HepG2 (cell line): ENCODE results near the gene SLC4A2. TPM values are rescaled to one million over a fixed set of nuclear protein-coding genes. Genes with fewer than 3 reads are reported as not detected.

Source experiments
- ATAC-seq: fragments of 200-7000 bp; cut with Tn5 transposase; 3 replicates; pipeline ENCODE4 v1.9.1; 2020; ENCODE audit warnings: mild to moderate bottlenecking, moderate library complexity
- BruUV-seq: library from RNA; stranded (reverse); fragments of 400-500 nt; replicated peaks from 2 replicates; lab custom pipeline; 2021; lab: Mats Ljungman, UMichigan
- CTCF ChIA-PET: fragments of 300-600 bp; formaldehyde crosslinking; extraction: SDS; loops from one replicate; lab custom pipeline; 2021; ENCODE audit warnings: low total read pairs, inconsistent platforms, low intra/inter-chr PET ratio; lab: Yijun Ruan, JAX
- POLR2A ChIA-PET: fragments of 350-600 bp; sonication (Branson Sonifier 250); formaldehyde crosslinking; loops from one replicate; lab custom pipeline; 2020; ENCODE audit warnings: antibody characterized with exemption, inconsistent platforms; lab: Yijun Ruan, JAX
- DNase-seq: peaks from one replicate; pipeline ENCODE4 v3.0.0-alpha.2; 2015; ENCODE audit warnings: low spot score
- FAIRE-seq: peaks from 3 replicates; lab custom pipeline; 2011; peaks lifted over from hg19 to GRCh38; lab: Jason Lieb, UNC
- H2AFZ ChIP-seq: one replicate; pipeline ENCODE4 v1.6.1; 2011; ENCODE audit warnings: low read length, inconsistent platforms
- H3K27ac ChIP-seq: fragments of 300-600 bp; 3 replicates; pipeline ENCODE4 v1.8.0; 2011; ENCODE audit warnings: mixed run types, mild to moderate bottlenecking, mixed read lengths, low read length, inconsistent platforms; ENCODE audit not compliant: insufficient read depth; ENCODE audit errors: extremely low read length
- H3K27me3 ChIP-seq, 2 experiments: fragments of 200-600 bp in 1 of 2; 2 replicates in 1 of 2; 3 replicates in 1 of 2; pipeline versions ENCODE4 v1.6.0 to v1.8.0; 2011; ENCODE audit warnings: low read length in 2 of 2, mild to moderate bottlenecking in 2 of 2, moderate library complexity in 2 of 2, inconsistent platforms in 1 of 2; ENCODE audit not compliant: insufficient read depth in 2 of 2, control insufficient read depth in 1 of 2
- H3K36me3 ChIP-seq, 2 experiments: fragments of 200-600 bp in 1 of 2; replicated peaks in 1 of 2; 2 replicates in 1 of 2; 3 replicates in 1 of 2; pipeline versions ENCODE4 v1.5.1 to v1.8.0; 2011; ENCODE audit warnings: low read length in 2 of 2, inconsistent platforms in 1 of 2; ENCODE audit not compliant: insufficient read depth in 2 of 2, control insufficient read depth in 1 of 2
- H3K4me1 ChIP-seq: 2 replicates; pipeline ENCODE4 v1.5.1; 2012; ENCODE audit warnings: low read length, inconsistent platforms; ENCODE audit not compliant: insufficient read depth
- H3K4me2 ChIP-seq: 2 replicates; pipeline ENCODE4 v1.6.0; 2011; ENCODE audit warnings: low read depth, low read length, inconsistent platforms
- H3K4me3 ChIP-seq, 3 experiments: fragments of 200-600 bp in 1 of 3; sonication (generic), shearing (Covaris generic) in 1 of 3; replicated peaks in 1 of 3; 2 replicates each; pipeline ENCODE4 v1.5.1; 2011 to 2016; ENCODE audit warnings: low read length in 3 of 3, inconsistent platforms in 2 of 3, low read depth in 2 of 3, mild to moderate bottlenecking in 2 of 3, control low read depth in 1 of 3, mixed read lengths in 1 of 3; ENCODE audit not compliant: insufficient read depth in 1 of 3
- H3K79me2 ChIP-seq: one replicate; pipeline ENCODE4 v1.6.1; 2011; ENCODE audit warnings: low read length, inconsistent platforms; ENCODE audit not compliant: insufficient read depth
- H3K9ac ChIP-seq: 2 replicates; pipeline ENCODE4 v1.6.0; 2011; ENCODE audit warnings: mild to moderate bottlenecking, low read depth, low read length, inconsistent platforms; ENCODE audit not compliant: insufficient read depth
- H3K9me3 ChIP-seq: 2 replicates; pipeline ENCODE4 v1.5.1; 2012; ENCODE audit warnings: mild to moderate bottlenecking, low read length
- H4K20me1 ChIP-seq: 2 replicates; pipeline ENCODE4 v1.6.0; 2011; ENCODE audit warnings: inconsistent platforms, mild to moderate bottlenecking, low read length, moderate library complexity; ENCODE audit not compliant: insufficient read depth
- MED8 ChIP-seq: sonication (generic); formaldehyde crosslinking; IDR thresholded peaks from 2 replicates; pipeline ENCODE4 v1.8.1; 2023; ENCODE audit warnings: mild to moderate bottlenecking, missing genetic modification reagents; ENCODE audit not compliant: insufficient replicate concordance
- WGBS: methylation state at CpG from one replicate; pipeline ENCODE4 v1.1.6; 2017; ENCODE audit warnings: low lambda C conversion rate; 5-methylcytosine and 5-hydroxymethylcytosine counted together
- in situ Hi-C: cut with HindIII; loops from 2 replicates; pipeline ENCODE4 v1.10.0; 2017; ENCODE audit warnings: low pct_unique_long_range_greater_than_20kb; ENCODE audit not compliant: extremely low pct_ligation_motif_present
- intact Hi-C: fragments of 100-400 bp; cut with micrococcal nuclease; formaldehyde crosslinking; loops from one replicate; pipeline ENCODE4 v1.10.0; 2022; ENCODE audit not compliant: unreplicated experiment
- polyA plus RNA-seq, 8 experiments: library from polyadenylated mRNA; depleted of rRNA in 3 of 8; stranded (reverse) in 7 of 8; unstranded in 1 of 8; fragments of >200 nt; fragmentation: Illumina TruSeq in 4 of 8; extraction: Trizol in 4 of 8; gene quantifications; 2 replicates each; pipeline versions ENCODE4 v1.2.1 to v1.2.3, GENCODE V29; 2011 to 2016; ENCODE audit warnings: low read depth in 4 of 8, missing spikeins in 1 of 8, mixed read lengths in 1 of 8; ENCODE audit not compliant: insufficient read depth in 1 of 8
- total RNA-seq, 5 experiments: library from RNA; depleted of rRNA; stranded (reverse); fragments of >200 nt; fragmentation: Illumina TruSeq; extraction: Trizol; gene quantifications; 2 replicates each; pipeline ENCODE4 v1.2.3, GENCODE V29; 2016; ENCODE audit warnings: low read depth in 1 of 5
- TF ChIP-seq, protein P1 (sequence below), 2 experiments: sonication (generic) in 1 of 2; formaldehyde crosslinking in 1 of 2; IDR thresholded peaks; 2 replicates each; pipeline versions ENCODE4 v1.5.1 to v1.6.1; 2011 to 2020; ENCODE audit warnings: borderline replicate concordance in 1 of 2, low read depth in 1 of 2, low read length in 1 of 2, mild to moderate bottlenecking in 1 of 2, missing genetic modification reagents in 1 of 2, moderate library complexity in 1 of 2
- TF ChIP-seq, protein P2 (sequence below): sonication (generic); formaldehyde crosslinking; IDR thresholded peaks from 2 replicates; pipeline ENCODE4 v1.5.1; 2020; ENCODE audit warnings: mild to moderate bottlenecking, missing genetic modification reagents, borderline replicate concordance
- TF ChIP-seq, protein P3 (sequence below): sonication (generic); formaldehyde crosslinking; IDR thresholded peaks from 2 replicates; pipeline ENCODE4 v1.8.0; 2022; ENCODE audit warnings: missing genetic modification reagents, mild to moderate bottlenecking, borderline replicate concordance

SLC4A2 gene
- total and polyA plus RNA-seq, 2 of the 13 experiments (the other 11 are each of a cell fraction or from before 2014, with no cell fraction given): 51.9 to 73.4 TPM

DNA sequence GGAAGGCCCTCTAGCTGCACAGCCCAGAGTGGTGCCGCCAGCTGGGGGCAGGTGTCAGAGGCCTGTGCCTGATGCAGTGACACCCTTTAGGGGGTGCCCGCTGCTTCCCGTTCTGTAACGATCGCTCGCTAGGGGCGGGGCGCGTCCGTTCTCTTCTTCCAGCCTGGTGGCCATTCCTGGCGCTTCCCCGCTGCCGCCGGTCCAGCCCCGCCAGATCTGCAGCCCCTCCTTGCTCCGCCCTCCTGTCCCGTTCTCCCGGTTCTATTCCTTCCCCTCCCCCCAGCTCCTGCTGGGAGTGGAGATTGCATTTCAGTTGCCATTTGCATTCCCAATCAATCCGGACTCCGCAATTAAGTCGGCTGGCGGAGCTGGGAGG, 66.1 kb downstream of the SLC4A2 start:
- no peaks in the 10 kb centered on the region for H3K4me1 ChIP-seq
- ChIA-PET CTCF (interaction anchor here (3.1 kb wide), 1 partner anchor 47 kb away, joined by 67 read pairs; no protein-coding TSS in a partner anchor), POLR2A (no interaction called here)
- DNase-seq: no peak
- H3K27me3 ChIP-seq: no peaks in the 10 kb centered on the region
- no peak overlapping the region for H3K27ac ChIP-seq
- H4K20me1 ChIP-seq: peaks cover 6% of the 10 kb centered on the region; the same call in 1 of the 2 replicates
- peaks cover 16 to 50% of the 10 kb centered on the region in 2 experiments for H3K36me3 ChIP-seq
- in situ Hi-C loops (loop anchor here (10.0 kb wide), 1 partner anchor 179 kb away; no protein-coding TSS in a partner anchor), intact Hi-C loops (no loop called here)
- no TSS peak for BruUV-seq
- no peak overlapping the region for H3K4me2 ChIP-seq
- no peaks in the 10 kb centered on the region for H3K9me3 ChIP-seq
- no peak overlapping the region for H3K4me3 ChIP-seq
- no peak for ATAC-seq
- no peak for FAIRE-seq
- H3K9ac ChIP-seq: no peak overlapping the region
- H3K79me2 ChIP-seq: no peaks in the 10 kb centered on the region
- WGBS: 93% methylated on average over 22 of the region's 22 CpGs
- H2AFZ ChIP-seq: no peak overlapping the region
- TF ChIP-seq, protein P1, sequence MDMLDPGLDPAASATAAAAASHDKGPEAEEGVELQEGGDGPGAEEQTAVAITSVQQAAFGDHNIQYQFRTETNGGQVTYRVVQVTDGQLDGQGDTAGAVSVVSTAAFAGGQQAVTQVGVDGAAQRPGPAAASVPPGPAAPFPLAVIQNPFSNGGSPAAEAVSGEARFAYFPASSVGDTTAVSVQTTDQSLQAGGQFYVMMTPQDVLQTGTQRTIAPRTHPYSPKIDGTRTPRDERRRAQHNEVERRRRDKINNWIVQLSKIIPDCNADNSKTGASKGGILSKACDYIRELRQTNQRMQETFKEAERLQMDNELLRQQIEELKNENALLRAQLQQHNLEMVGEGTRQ (IDR thresholded peaks at IDR 0.05; ENCODE audit: low read depth, low read length): no peak
- TF ChIP-seq, protein P1 (CRISPR knock-in tag; IDR thresholded peaks at IDR 0.05; ENCODE audit: borderline replicate concordance): no peak
- no peak for TF ChIP-seq MED8 (CRISPR knock-in tag)

GRCh38 chr7:151125846-151126481, 66.6 kb downstream of the SLC4A2 start:
- Histone ChIP-seq H3K4me1 (no peaks in the 10 kb centered on the region), H3K9ac (no peak overlapping the region), H3K36me3 (peaks cover 14 to 51% of the 10 kb centered on the region in 2 experiments), H3K27me3 (no peaks in the 10 kb centered on the region), H3K27ac (no peak overlapping the region), H3K9me3 (no peaks in the 10 kb centered on the region), H3K4me3 (no peak overlapping the region), H3K79me2 (no peaks in the 10 kb centered on the region), H3K4me2 (no peak overlapping the region), H4K20me1 (peaks cover 6% of the 10 kb centered on the region; the same call in 1 of the 2 replicates), H2AFZ (no peak overlapping the region)
- 98% methylated on average over 39 of the region's 58 CpGs for WGBS
- BruUV-seq: no TSS peak
- no peak for ATAC-seq
- no peak for FAIRE-seq
- in situ Hi-C loops: loop anchor here (10.0 kb wide), 1 partner anchor 179 kb away; no protein-coding TSS in a partner anchor
- no peak for DNase-seq
- intact Hi-C loops: no loop called here
- ChIA-PET CTCF (interaction anchor here (3.1 kb wide), 1 partner anchor 46 kb away, joined by 67 read pairs; no protein-coding TSS in a partner anchor), POLR2A (no interaction called here)
- TF ChIP-seq, protein P2, sequence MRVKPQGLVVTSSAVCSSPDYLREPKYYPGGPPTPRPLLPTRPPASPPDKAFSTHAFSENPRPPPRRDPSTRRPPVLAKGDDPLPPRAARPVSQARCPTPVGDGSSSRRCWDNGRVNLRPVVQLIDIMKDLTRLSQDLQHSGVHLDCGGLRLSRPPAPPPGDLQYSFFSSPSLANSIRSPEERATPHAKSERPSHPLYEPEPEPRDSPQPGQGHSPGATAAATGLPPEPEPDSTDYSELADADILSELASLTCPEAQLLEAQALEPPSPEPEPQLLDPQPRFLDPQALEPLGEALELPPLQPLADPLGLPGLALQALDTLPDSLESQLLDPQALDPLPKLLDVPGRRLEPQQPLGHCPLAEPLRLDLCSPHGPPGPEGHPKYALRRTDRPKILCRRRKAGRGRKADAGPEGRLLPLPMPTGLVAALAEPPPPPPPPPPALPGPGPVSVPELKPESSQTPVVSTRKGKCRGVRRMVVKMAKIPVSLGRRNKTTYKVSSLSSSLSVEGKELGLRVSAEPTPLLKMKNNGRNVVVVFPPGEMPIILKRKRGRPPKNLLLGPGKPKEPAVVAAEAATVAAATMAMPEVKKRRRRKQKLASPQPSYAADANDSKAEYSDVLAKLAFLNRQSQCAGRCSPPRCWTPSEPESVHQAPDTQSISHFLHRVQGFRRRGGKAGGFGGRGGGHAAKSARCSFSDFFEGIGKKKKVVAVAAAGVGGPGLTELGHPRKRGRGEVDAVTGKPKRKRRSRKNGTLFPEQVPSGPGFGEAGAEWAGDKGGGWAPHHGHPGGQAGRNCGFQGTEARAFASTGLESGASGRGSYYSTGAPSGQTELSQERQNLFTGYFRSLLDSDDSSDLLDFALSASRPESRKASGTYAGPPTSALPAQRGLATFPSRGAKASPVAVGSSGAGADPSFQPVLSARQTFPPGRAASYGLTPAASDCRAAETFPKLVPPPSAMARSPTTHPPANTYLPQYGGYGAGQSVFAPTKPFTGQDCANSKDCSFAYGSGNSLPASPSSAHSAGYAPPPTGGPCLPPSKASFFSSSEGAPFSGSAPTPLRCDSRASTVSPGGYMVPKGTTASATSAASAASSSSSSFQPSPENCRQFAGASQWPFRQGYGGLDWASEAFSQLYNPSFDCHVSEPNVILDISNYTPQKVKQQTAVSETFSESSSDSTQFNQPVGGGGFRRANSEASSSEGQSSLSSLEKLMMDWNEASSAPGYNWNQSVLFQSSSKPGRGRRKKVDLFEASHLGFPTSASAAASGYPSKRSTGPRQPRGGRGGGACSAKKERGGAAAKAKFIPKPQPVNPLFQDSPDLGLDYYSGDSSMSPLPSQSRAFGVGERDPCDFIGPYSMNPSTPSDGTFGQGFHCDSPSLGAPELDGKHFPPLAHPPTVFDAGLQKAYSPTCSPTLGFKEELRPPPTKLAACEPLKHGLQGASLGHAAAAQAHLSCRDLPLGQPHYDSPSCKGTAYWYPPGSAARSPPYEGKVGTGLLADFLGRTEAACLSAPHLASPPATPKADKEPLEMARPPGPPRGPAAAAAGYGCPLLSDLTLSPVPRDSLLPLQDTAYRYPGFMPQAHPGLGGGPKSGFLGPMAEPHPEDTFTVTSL (CRISPR knock-in tag): no peak
- TF ChIP-seq, protein P3, sequence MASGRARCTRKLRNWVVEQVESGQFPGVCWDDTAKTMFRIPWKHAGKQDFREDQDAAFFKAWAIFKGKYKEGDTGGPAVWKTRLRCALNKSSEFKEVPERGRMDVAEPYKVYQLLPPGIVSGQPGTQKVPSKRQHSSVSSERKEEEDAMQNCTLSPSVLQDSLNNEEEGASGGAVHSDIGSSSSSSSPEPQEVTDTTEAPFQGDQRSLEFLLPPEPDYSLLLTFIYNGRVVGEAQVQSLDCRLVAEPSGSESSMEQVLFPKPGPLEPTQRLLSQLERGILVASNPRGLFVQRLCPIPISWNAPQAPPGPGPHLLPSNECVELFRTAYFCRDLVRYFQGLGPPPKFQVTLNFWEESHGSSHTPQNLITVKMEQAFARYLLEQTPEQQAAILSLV (CRISPR knock-in tag): no peak
